ENCODE data around the gene AIP. TPM values are rescaled to one million over a fixed set of nuclear protein-coding genes. Genes with fewer than 3 reads are reported as not detected.
"Not testable (repeated sequence)": the region's sequence is repeated elsewhere in the genome, so short reads cannot be mapped to it uniquely, and the experiment has no call there.

The AIP gene
- total and polyA plus RNA-seq, 7 donors = 25.3 to 71.5 (median 42.7) TPM

GRCh38 chr11:67508486-67509121, 25.8 kb downstream of the AIP start:
- WGBS, 3 donors = 0 to 1% (median 1%) methylated on average over 45 to 57 of the region's 57 CpGs
- intact Hi-C loops (cut with DNase I) = loop anchor here in 1 of 2 donors (5.0 kb wide), 1 partner anchor 41 kb away; the partner anchor contains the start of gene TMEM134
- no peak for TF ChIP-seq CTCF (IDR thresholded peaks at IDR 0.05)
- peak overlapping the region; percentile 90 for H3K4me3 ChIP-seq
- peaks cover 0 to 11% of the 10 kb centered on the region in 2 donors for H3K36me3 ChIP-seq (ENCODE audit: insufficient read depth in 1 of 2, low read depth in 1 of 2)
- peak overlapping the region; percentile 99 for H3K27ac ChIP-seq
- H3K9me3 ChIP-seq = no peaks in the 10 kb centered on the region
- DNase-seq = peak; percentile 99
- peaks cover 27% of the 10 kb centered on the region for H3K4me1 ChIP-seq
- peak; percentile 66 to 77 (median 72) for ATAC-seq
- H3K27me3 ChIP-seq (ENCODE audit: insufficient read depth in 3 of 3, low read length in 2 of 3) = peaks cover 0 to 12% (median 8%) of the 10 kb centered on the region in 3 donors

DNA sequence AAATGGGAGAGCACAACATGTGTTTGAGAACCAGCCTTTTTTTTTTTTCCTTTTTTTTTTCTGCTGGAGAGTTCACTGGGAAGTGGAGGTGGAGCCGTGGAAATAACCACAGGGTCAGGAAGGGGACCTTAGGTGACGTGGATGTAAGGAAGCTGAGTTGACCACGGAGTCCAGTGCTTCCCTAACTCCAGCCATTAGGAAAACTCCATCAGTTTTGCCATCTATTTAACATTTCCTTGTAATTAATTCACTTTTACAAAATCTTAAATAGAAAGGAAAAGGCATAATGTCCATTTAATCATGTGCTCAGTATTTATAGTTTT, 27.2 kb downstream of the AIP start:
- Histone ChIP-seq H3K27ac (no peak overlapping the region), H3K9me3 (no peaks in the 10 kb centered on the region), H3K36me3 (ENCODE audit: insufficient read depth in 1 of 2, low read depth in 1 of 2) (peaks cover 0 to 11% of the 10 kb centered on the region in 2 donors), H3K4me1 (peaks cover 24% of the 10 kb centered on the region), H3K27me3 (ENCODE audit: insufficient read depth in 3 of 3, low read length in 2 of 3) (peaks cover 0 to 10% (median 4%) of the 10 kb centered on the region in 3 donors), H3K4me3 (no peak overlapping the region)
- ATAC-seq = no peak
- 50 to 53% (median 53%) methylated on average over 3 of the region's 3 CpGs for WGBS, 3 donors
- intact Hi-C loops (cut with DNase I) = no loop called here
- no peak for DNase-seq
- TF ChIP-seq CTCF (IDR thresholded peaks at IDR 0.05) = no peak

- ATAC-seq; H3K27ac ChIP-seq; H3K36me3 ChIP-seq (ENCODE audit: insufficient read depth in 1 of 2, low read depth in 1 of 2); H3K4me3 ChIP-seq; H3K27me3 ChIP-seq (ENCODE audit: insufficient read depth in 3 of 3, low read length in 2 of 3); H3K9me3 ChIP-seq; intact Hi-C loops (cut with DNase I): not testable (repeated sequence)
- H3K4me1 ChIP-seq = peaks cover 11% of the 10 kb centered on the region
- WGBS, 3 donors = 85 to 91% (median 87%) methylated on average over 4 of the region's 4 CpGs
- peak in 1 of 2 donors; percentile 28 for DNase-seq
Measured at GRCh38 chr11:67511558-67511957, 28.7 kb downstream of the AIP start.

DNA sequence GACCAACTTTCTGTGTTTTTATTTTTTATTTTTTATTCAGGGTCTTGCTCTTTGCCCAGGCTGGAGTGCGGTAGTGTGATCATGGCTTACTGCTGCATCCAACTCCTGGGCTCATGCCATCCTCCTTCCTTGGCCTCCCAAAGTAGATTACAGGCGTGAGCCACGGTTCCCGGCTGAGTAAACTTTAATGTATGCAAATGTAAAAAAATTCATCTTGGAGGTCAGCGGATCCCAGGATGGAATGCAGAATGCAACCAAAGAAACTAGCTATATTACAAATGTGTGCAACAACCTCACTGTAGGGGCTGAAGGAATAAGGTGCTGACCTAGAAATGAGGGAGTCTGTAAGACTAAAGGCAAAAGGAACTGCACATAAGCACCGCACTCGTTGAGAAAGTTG, 31.3 kb downstream of the AIP start:
- WGBS, 3 donors = 73 to 79% (median 74%) methylated on average over 7 of the region's 7 CpGs
- intact Hi-C loops (cut with DNase I) = no loop called here
- H3K9me3 ChIP-seq = no peaks in the 10 kb centered on the region
- H3K27me3 ChIP-seq (ENCODE audit: insufficient read depth in 3 of 3, low read length in 2 of 3) = peaks cover 0 to 10% (median 0%) of the 10 kb centered on the region in 3 donors
- TF ChIP-seq CTCF (IDR thresholded peaks at IDR 0.05) = no peak
- no peak for DNase-seq
- no peak overlapping the region for H3K4me3 ChIP-seq
- H3K27ac ChIP-seq = no peak overlapping the region
- H3K4me1 ChIP-seq = no peaks in the 10 kb centered on the region
- no peaks in the 10 kb centered on the region for H3K36me3 ChIP-seq (ENCODE audit: insufficient read depth in 1 of 2, low read depth in 1 of 2)
- no peak for ATAC-seq

DNA sequence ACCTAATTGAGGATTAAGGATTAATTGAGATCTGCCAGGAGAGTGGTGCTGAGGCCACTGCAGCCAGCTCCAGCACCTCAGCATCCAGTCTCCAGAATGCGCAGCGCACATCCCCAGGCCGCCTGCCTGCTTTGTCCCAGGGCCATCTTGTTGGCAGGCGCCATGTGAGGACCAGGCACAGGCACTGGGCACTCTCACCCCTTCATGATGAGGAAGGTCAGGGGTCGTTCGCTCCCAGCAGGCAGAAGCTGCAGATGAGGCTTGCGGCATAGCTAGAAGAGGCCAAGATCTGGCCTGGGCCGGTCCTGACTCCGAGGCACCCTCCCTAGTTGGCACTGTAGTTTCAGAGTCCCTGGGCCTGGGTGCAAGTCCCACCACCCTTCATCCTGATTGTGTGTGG, 34.0 kb downstream of the AIP start:
- TF ChIP-seq CTCF (IDR thresholded peaks at IDR 0.05) = no peak
- intact Hi-C loops (cut with DNase I) = no loop called here
- ATAC-seq (no peak), DNase-seq (peak in 1 of 2 donors; percentile 31)
- H3K36me3 ChIP-seq (ENCODE audit: insufficient read depth in 1 of 2, low read depth in 1 of 2) = no peaks in the 10 kb centered on the region
- 90 to 94% (median 94%) methylated on average over 9 of the region's 9 CpGs for WGBS, 3 donors
- H3K27ac ChIP-seq = no peak overlapping the region
- H3K9me3 ChIP-seq = no peaks in the 10 kb centered on the region
- H3K4me1 ChIP-seq = no peaks in the 10 kb centered on the region
- H3K4me3 ChIP-seq = no peak overlapping the region
- H3K27me3 ChIP-seq (ENCODE audit: insufficient read depth in 3 of 3, low read length in 2 of 3) = peaks cover 0 to 10% (median 0%) of the 10 kb centered on the region in 3 donors
